HEK293T (cell line): ENCODE results near the gene MRPS12.

Experiments used
- CTCF ChIA-PET: fragments of 350-600 bp; formaldehyde crosslinking; extraction: SDS; loops from one replicate; lab custom pipeline; 2021; ENCODE audit warnings: antibody characterized with exemption, inconsistent platforms; lab: Yijun Ruan, JAX
- POLR2A ChIA-PET: fragments of 350-600 bp; formaldehyde crosslinking; extraction: SDS; loops from one replicate; lab custom pipeline; 2020; ENCODE audit warnings: antibody characterized with exemption, inconsistent platforms; lab: Yijun Ruan, JAX
- DNase-seq: peaks from one replicate; pipeline ENCODE4 v3.0.0; 2012; ENCODE audit warnings: mixed read lengths; ENCODE audit errors: extremely low spot score
- ARNT ChIP-seq: fragments of 450-650 bp; IDR thresholded peaks from 2 replicates; pipeline ENCODE4 v1.6.1; 2017; ENCODE audit warnings: mild to moderate bottlenecking
- BHLHE40 ChIP-seq: fragments of 450-650 bp; IDR thresholded peaks from 2 replicates; pipeline ENCODE4 v1.6.1; 2016; ENCODE audit warnings: mild to moderate bottlenecking, moderate library complexity, borderline replicate concordance
- CTBP1 ChIP-seq: fragments of 450-650 bp; IDR thresholded peaks from 2 replicates; pipeline ENCODE4 v1.6.1; 2016; ENCODE audit warnings: borderline replicate concordance
- ELF4 ChIP-seq: fragments of 450-650 bp; IDR thresholded peaks from 2 replicates; pipeline ENCODE4 v1.6.1; 2017; ENCODE audit warnings: antibody characterized with exemption
- FOXA1 ChIP-seq: fragments of 450-650 bp; IDR thresholded peaks from 2 replicates; pipeline ENCODE4 v1.6.1; 2016; ENCODE audit warnings: mild to moderate bottlenecking
- FOXK2 ChIP-seq: fragments of 450-650 bp; IDR thresholded peaks from 2 replicates; pipeline ENCODE4 v1.6.1; 2016; ENCODE audit warnings: mild to moderate bottlenecking
- FOXM1 ChIP-seq: fragments of 450-650 bp; IDR thresholded peaks from 2 replicates; pipeline ENCODE4 v1.6.1; 2017; ENCODE audit warnings: mild to moderate bottlenecking, borderline replicate concordance
- HDGF ChIP-seq: fragments of 450-650 bp; IDR thresholded peaks from 2 replicates; pipeline ENCODE4 v1.6.1; 2017; ENCODE audit warnings: antibody characterized with exemption, borderline replicate concordance
- L3MBTL2 ChIP-seq: fragments of 450-650 bp; conservative IDR thresholded peaks from 2 replicates; pipeline ENCODE4 v1.6.1; 2016; ENCODE audit warnings: mild to moderate bottlenecking
- LEF1 ChIP-seq: fragments of 450-650 bp; IDR thresholded peaks from 2 replicates; pipeline ENCODE4 v1.6.1; 2017; ENCODE audit warnings: mild to moderate bottlenecking, borderline replicate concordance
- NFRKB ChIP-seq: fragments of 450-650 bp; IDR thresholded peaks from 2 replicates; pipeline ENCODE4 v1.6.1; 2016; ENCODE audit warnings: mild to moderate bottlenecking, moderate library complexity
- PKNOX1 ChIP-seq: fragments of 450-650 bp; IDR thresholded peaks from 2 replicates; pipeline ENCODE4 v1.6.1; 2016
- SP1 ChIP-seq: fragments of 450-650 bp; IDR thresholded peaks from 2 replicates; pipeline ENCODE4 v1.6.1; 2017
- SUZ12 ChIP-seq: fragments of 450-650 bp; IDR thresholded peaks from 2 replicates; pipeline ENCODE4 v1.6.1; 2016; ENCODE audit warnings: mild to moderate bottlenecking
- TARDBP ChIP-seq: fragments of 450-650 bp; IDR thresholded peaks from 2 replicates; pipeline ENCODE4 v1.6.1; 2016
- ZNF384 ChIP-seq: fragments of 450-650 bp; IDR thresholded peaks from 2 replicates; pipeline ENCODE4 v1.6.1; 2016

MRPS12 gene

GRCh38 chr19:38917516-38917915, 13.2 kb upstream of the MRPS12 start:
- CTCF ChIA-PET, result no interaction called here
- POLR2A ChIA-PET, result no interaction called here
- DNase-seq, result no peak
- no peak for TF ChIP-seq BHLHE40
- no peak for TF ChIP-seq FOXM1

GRCh38 chr19:38917921-38918491, 12.7 kb upstream of the MRPS12 start:
- TF ChIP-seq NFRKB, result no peak
- no peak for TF ChIP-seq ARNT
- no peak for TF ChIP-seq ZNF384
- no peak for TF ChIP-seq SUZ12
- no peak for TF ChIP-seq PKNOX1
- no peak for TF ChIP-seq FOXK2
- no peak for TF ChIP-seq LEF1
- TF ChIP-seq FOXM1, result no peak
- no peak for TF ChIP-seq FOXA1
- no peak for TF ChIP-seq ELF4
- no peak for TF ChIP-seq HDGF
- TF ChIP-seq CTBP1, result no peak
- TF ChIP-seq BHLHE40, result no peak
- TF ChIP-seq TARDBP, result no peak
- TF ChIP-seq L3MBTL2, result no peak
- TF ChIP-seq SP1, result no peak
- DNase-seq, result no peak
- ChIA-PET CTCF (interaction anchor here (1.5 kb wide), 1 partner anchor 12 kb away, joined by 3 read pairs; the partner anchor contains the start of genes MRPS12 and SARS2), POLR2A (interaction anchor here (1.5 kb wide), 1 partner anchor 12 kb away, joined by 6 read pairs; the partner anchor contains the start of genes MRPS12 and SARS2)

- TF ChIP-seq FOXK2 (no peak), CTBP1 (no peak), BHLHE40 (no peak), HDGF (no peak), ARNT (no peak), TARDBP (no peak), ZNF384 (no peak), NFRKB (no peak), ELF4 (no peak), L3MBTL2 (no peak), SUZ12 (no peak), SP1 (no peak), LEF1 (no peak), PKNOX1 (no peak)
- CTCF ChIA-PET, result interaction anchor here (1.5 kb wide), 1 partner anchor 12 kb away, joined by 3 read pairs; the partner anchor contains the start of genes MRPS12 and SARS2
- DNase-seq, result no peak
- POLR2A ChIA-PET, result interaction anchor here (1.5 kb wide), 1 partner anchor 12 kb away, joined by 6 read pairs; the partner anchor contains the start of genes MRPS12 and SARS2
These were observed 12.2 kb upstream of the MRPS12 start for GRCh38 chr19:38918526-38918925.

- TF ChIP-seq ELF4 (no peak), CTBP1 (no peak), LEF1 (no peak), PKNOX1 (no peak), NFRKB (no peak), BHLHE40 (no peak), SUZ12 (no peak), HDGF (no peak), FOXA1 (no peak), ZNF384 (no peak), TARDBP (no peak), ARNT (no peak), FOXM1 (no peak), SP1 (no peak)
- ChIA-PET CTCF (interaction anchor here (1.5 kb wide), 1 partner anchor 10 kb away, joined by 3 read pairs; the partner anchor contains the start of genes MRPS12 and SARS2), POLR2A (interaction anchor here (1.5 kb wide), 1 partner anchor 10 kb away, joined by 6 read pairs; the partner anchor contains the start of genes MRPS12 and SARS2)
- no peak for DNase-seq
These were observed 10.7 kb upstream of the MRPS12 start for GRCh38 chr19:38919837-38920601.

GRCh38 chr19:38920602-38921419, 9.9 kb upstream of the MRPS12 start:
- TF ChIP-seq FOXK2, result no peak
- peak; percentile 83 for TF ChIP-seq TARDBP
- no peak for TF ChIP-seq CTBP1
- no peak for TF ChIP-seq ELF4
- no peak for TF ChIP-seq BHLHE40
- CTCF ChIA-PET, result no interaction called here
- no peak for DNase-seq
- POLR2A ChIA-PET, result interaction anchor here (0.7 to 1.2 kb wide), 2 partner anchors 9 to 14 kb away, joined by 3 read pairs; partner anchors contain the start of genes MRPS12 and SARS2
